HepG2 (cell line): ENCODE results near the gene MZF1. TPM values are rescaled to one million over a fixed set of nuclear protein-coding genes. Genes with fewer than 3 reads are reported as not detected.

Experiments
- AGO2 ChIP-seq: fragments of 200-400 bp; formaldehyde crosslinking; optimal IDR thresholded peaks from 2 replicates; pipeline ENCODE3; 2017; ENCODE audit warnings: mild to moderate bottlenecking, low read depth, low read length, moderate library complexity
- E2F5 ChIP-seq: sonication (generic); formaldehyde crosslinking; conservative IDR thresholded peaks from 2 replicates; pipeline ENCODE4 v1.4.0; 2020; ENCODE audit warnings: missing genetic modification reagents
- KLF15 ChIP-seq: sonication (generic); formaldehyde crosslinking; IDR thresholded peaks from 2 replicates; pipeline ENCODE4 v1.8.1; 2023; ENCODE audit warnings: borderline replicate concordance, mild to moderate bottlenecking, inconsistent platforms, missing genetic modification reagents, mixed read lengths
- NCOA2 ChIP-seq: sonication (generic); formaldehyde crosslinking; IDR thresholded peaks from 2 replicates; pipeline ENCODE4 v1.8.0; 2022; ENCODE audit warnings: inconsistent platforms
- PATZ1 ChIP-seq: sonication (generic); formaldehyde crosslinking; IDR thresholded peaks from 2 replicates; pipeline ENCODE4 v1.4.0; 2020; ENCODE audit warnings: missing genetic modification reagents
- RBFOX2 ChIP-seq: fragments of 200-400 bp; formaldehyde crosslinking; IDR thresholded peaks from 2 replicates; pipeline ENCODE4 v1.6.1; 2017; ENCODE audit warnings: low read depth, mild to moderate bottlenecking, low read length
- RBM22 ChIP-seq: fragments of 200-400 bp; formaldehyde crosslinking; optimal IDR thresholded peaks from 2 replicates; pipeline ENCODE3; 2017; ENCODE audit warnings: mild to moderate bottlenecking, low read length, moderate library complexity
- SSRP1 ChIP-seq: IDR thresholded peaks from 2 replicates; pipeline ENCODE4 v1.6.1; 2016; ENCODE audit warnings: control low read depth
- UBTF ChIP-seq: sonication (generic); formaldehyde crosslinking; IDR thresholded peaks from 2 replicates; pipeline ENCODE4 v1.4.0; 2020; ENCODE audit warnings: mild to moderate bottlenecking, missing genetic modification reagents
- ZC3H4 ChIP-seq: sonication (generic); formaldehyde crosslinking; IDR thresholded peaks from 2 replicates; pipeline ENCODE4 v1.4.0; 2020; ENCODE audit warnings: missing genetic modification reagents, borderline replicate concordance
- ZSCAN25 ChIP-seq: sonication (generic); formaldehyde crosslinking; IDR thresholded peaks from 2 replicates; pipeline ENCODE4 v1.8.0; 2022; ENCODE audit warnings: mild to moderate bottlenecking, missing genetic modification reagents
- polyA plus RNA-seq, 8 experiments: library from polyadenylated mRNA; depleted of rRNA in 3 of 8; stranded (reverse) in 7 of 8; unstranded in 1 of 8; fragments of >200 nt; fragmentation: Illumina TruSeq in 4 of 8; extraction: Trizol in 4 of 8; gene quantifications; 2 replicates each; pipeline versions ENCODE4 v1.2.1 to v1.2.3, GENCODE V29; 2011 to 2016; ENCODE audit warnings: low read depth in 4 of 8, missing spikeins in 1 of 8, mixed read lengths in 1 of 8; ENCODE audit not compliant: insufficient read depth in 1 of 8
- total RNA-seq, 5 experiments: library from RNA; depleted of rRNA; stranded (reverse); fragments of >200 nt; fragmentation: Illumina TruSeq; extraction: Trizol; gene quantifications; 2 replicates each; pipeline ENCODE4 v1.2.3, GENCODE V29; 2016; ENCODE audit warnings: low read depth in 1 of 5

The MZF1 gene
- total and polyA plus RNA-seq, 2 of the 13 experiments (the other 11 are each of a cell fraction or from before 2014, with no cell fraction given), result 3.1 to 8.1 TPM

GRCh38 chr19:58550362-58551122 is 22.6 kb downstream of the MZF1 start (continued):
- no peak for TF ChIP-seq SSRP1
- TF ChIP-seq PATZ1 (CRISPR knock-in tag), result no peak
- no peak for TF ChIP-seq NCOA2 (CRISPR knock-in tag)
- TF ChIP-seq AGO2, result peak; percentile 79
- TF ChIP-seq UBTF (CRISPR knock-in tag), result no peak
- TF ChIP-seq KLF15 (CRISPR knock-in tag), result no peak
- TF ChIP-seq RBFOX2, result peak; percentile 74
- TF ChIP-seq RBM22, result peak; percentile 89
- no peak for TF ChIP-seq ZC3H4 (CRISPR knock-in tag)
- TF ChIP-seq E2F5 (CRISPR knock-in tag), result no peak
- no peak for TF ChIP-seq ZSCAN25 (CRISPR knock-in tag)
